ENCODE data around the gene TTLL9. TPM values are rescaled to one million over a fixed set of nuclear protein-coding genes. Genes with fewer than 3 reads are reported as not detected.
A peak's percentile ranks its signal among the peaks of the same experiment; 100 is the strongest.

TTLL9 gene
- total and polyA plus RNA-seq, 2 of the 13 experiments (the other 11 are each of a cell fraction or from before 2014, with no cell fraction given), result not detected

DNA sequence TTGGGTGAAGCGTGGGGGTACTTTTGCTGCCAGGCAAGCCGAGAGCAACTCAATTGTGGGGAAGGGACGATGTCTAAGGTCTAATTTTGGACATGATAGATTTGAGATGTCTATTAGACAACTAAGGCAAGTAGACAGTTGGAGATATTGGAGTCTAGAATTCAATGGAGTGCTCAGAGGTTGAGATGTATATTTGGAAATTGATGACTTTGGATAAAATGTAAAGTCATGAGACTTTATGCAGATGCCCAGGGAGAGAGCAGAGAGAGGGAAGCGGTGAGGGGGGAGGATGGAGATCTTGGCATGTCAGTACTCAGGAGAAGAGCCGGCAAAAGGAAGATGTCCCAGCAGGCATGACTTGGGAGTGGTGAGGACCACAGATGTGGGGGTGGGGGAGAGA, 44.4 kb upstream of the TTLL9 start:
- Histone ChIP-seq H3K79me2 (ENCODE audit: insufficient read depth, low read length) (no peaks in the 10 kb centered on the region), H3K9ac (ENCODE audit: insufficient read depth, low read depth, low read length) (no peak overlapping the region), H3K4me1 (ENCODE audit: insufficient read depth, low read length) (0 out of 2 replicates have a peak, but pooled peaks cover 7% of the 10 kb centered on the region), H3K4me3 (replicated peaks in 1 of 3; ENCODE audit: insufficient read depth in 1 of 3, low read depth in 2 of 3, low read length in 3 of 3) (no peak overlapping the region), H3K27me3 (ENCODE audit: control insufficient read depth in 1 of 2, insufficient read depth in 2 of 2, low read length in 2 of 2) (peaks cover 12 to 54% of the 10 kb centered on the region in 2 experiments), H4K20me1 (ENCODE audit: insufficient read depth, low read length) (no peaks in the 10 kb centered on the region), H3K27ac (ENCODE audit: extremely low read length, insufficient read depth, low read length) (no peak overlapping the region), H3K9me3 (ENCODE audit: low read length) (no peaks in the 10 kb centered on the region), H3K36me3 (replicated peaks in 1 of 2; ENCODE audit: control insufficient read depth in 1 of 2, insufficient read depth in 2 of 2, low read length in 2 of 2) (no peaks in the 10 kb centered on the region), H2AFZ (ENCODE audit: low read length) (no peak overlapping the region), H3K4me2 (ENCODE audit: low read depth, low read length) (no peak overlapping the region)
- peak; percentile 30; the same call in 1 of the 2 replicates for TF ChIP-seq MAFF (IDR thresholded peaks at IDR 0.05; ENCODE audit: low read depth, low read length)
- TF ChIP-seq AGO1 (IDR thresholded peaks at IDR 0.05; ENCODE audit: low read depth, low read length, poor library complexity, severe bottlenecking), result no peak
- TF ChIP-seq SNAPC5 (CRISPR knock-in tag; IDR thresholded peaks at IDR 0.05; ENCODE audit: borderline replicate concordance), result no peak
- TF ChIP-seq MAFK (conservative IDR thresholded peaks at IDR 0.05 in 1 of 2, IDR thresholded peaks at IDR 0.05 in 1 of 2; ENCODE audit: low read length in 2 of 2), result peak; percentile 51 to 56; a peak in 3 of 4 replicates
- no peak for TF ChIP-seq CCAR2 (optimal IDR thresholded peaks at IDR 0.05; ENCODE audit: low read depth, low read length)
- TF ChIP-seq ZNF160 (CRISPR knock-in tag; IDR thresholded peaks at IDR 0.05), result no peak
- TF ChIP-seq, protein P1, sequence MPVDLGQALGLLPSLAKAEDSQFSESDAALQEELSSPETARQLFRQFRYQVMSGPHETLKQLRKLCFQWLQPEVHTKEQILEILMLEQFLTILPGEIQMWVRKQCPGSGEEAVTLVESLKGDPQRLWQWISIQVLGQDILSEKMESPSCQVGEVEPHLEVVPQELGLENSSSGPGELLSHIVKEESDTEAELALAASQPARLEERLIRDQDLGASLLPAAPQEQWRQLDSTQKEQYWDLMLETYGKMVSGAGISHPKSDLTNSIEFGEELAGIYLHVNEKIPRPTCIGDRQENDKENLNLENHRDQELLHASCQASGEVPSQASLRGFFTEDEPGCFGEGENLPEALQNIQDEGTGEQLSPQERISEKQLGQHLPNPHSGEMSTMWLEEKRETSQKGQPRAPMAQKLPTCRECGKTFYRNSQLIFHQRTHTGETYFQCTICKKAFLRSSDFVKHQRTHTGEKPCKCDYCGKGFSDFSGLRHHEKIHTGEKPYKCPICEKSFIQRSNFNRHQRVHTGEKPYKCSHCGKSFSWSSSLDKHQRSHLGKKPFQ (CRISPR knock-in tag; IDR thresholded peaks at IDR 0.05; ENCODE audit: insufficient replicate concordance), result no peak
- TF ChIP-seq NCOR1 (IDR thresholded peaks at IDR 0.05; ENCODE audit: borderline replicate concordance, low read length), result no peak
- TF ChIP-seq SKI (IDR thresholded peaks at IDR 0.05; ENCODE audit: partially characterized antibody), result no peak
- TF ChIP-seq ARID2 (CRISPR knock-in tag; IDR thresholded peaks at IDR 0.05; ENCODE audit: borderline replicate concordance), result no peak
- POLR2A ChIA-PET, result no interaction called here
- intact Hi-C loops (cut with micrococcal nuclease; ENCODE audit: unreplicated experiment), result loop anchor here (10.0 kb wide), 1 partner anchor 129 kb away; the partner anchor contains the start of gene PDRG1
- no peak for ATAC-seq
- no peak for DNase-seq (ENCODE audit: low spot score)
- no TSS peak for BruUV-seq (replicated peaks)
- no peak for FAIRE-seq
- CTCF ChIA-PET (ENCODE audit: low intra/inter-chr PET ratio, low total read pairs), result interaction anchor here (4.8 kb wide), 1 partner anchor 20 kb away, joined by 70 read pairs; the partner anchor contains the start of gene FOXS1
- 32% methylated on average over 5 of the region's 5 CpGs for WGBS (ENCODE audit: low lambda C conversion rate)
- in situ Hi-C loops (cut with HindIII; ENCODE audit: extremely low pct_ligation_motif_present, low pct_unique_long_range_greater_than_20kb), result loop anchor here (10.0 kb wide), 1 partner anchor 269 kb away; no protein-coding TSS in a partner anchor

Measured in HepG2 (cell line).